NCI-H146 (cell line): ENCODE results near the gene SIRPG.
"Not testable (repeated sequence)": the region's sequence is repeated elsewhere in the genome, so short reads cannot be mapped to it uniquely, and the experiment has no call there.

Experiments used
- DNase-seq: peaks from one replicate; lab custom pipeline; 2025; lab: John Stamatoyannopoulos, UW

SIRPG gene

GRCh38 chr20:1635291-1635979 is 22.1 kb downstream of the SIRPG start:
- DNase-seq, result no peak

GRCh38 chr20:1633535-1633934 is 24.0 kb downstream of the SIRPG start:
- DNase-seq, result no peak

DNA sequence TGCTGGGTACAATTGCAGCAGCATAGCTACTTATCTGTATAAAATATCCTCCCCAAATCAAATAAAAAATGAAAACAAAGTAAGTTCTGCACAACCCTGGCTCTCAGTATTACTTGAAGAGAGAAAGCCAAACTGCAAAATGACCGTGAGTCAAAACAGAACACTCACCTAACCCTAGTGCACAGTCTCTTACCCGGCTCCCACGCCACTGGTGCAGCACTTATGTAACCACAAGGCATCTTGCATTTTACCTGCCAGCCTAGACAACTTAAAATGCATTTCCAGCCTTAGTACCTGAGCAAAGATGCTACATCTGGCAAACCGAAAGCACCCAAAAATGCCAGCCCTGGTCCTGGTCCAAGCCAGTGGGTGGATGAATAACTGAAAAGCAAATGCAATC is 25.4 kb downstream of the SIRPG start:
- DNase-seq, result no peak

DNA sequence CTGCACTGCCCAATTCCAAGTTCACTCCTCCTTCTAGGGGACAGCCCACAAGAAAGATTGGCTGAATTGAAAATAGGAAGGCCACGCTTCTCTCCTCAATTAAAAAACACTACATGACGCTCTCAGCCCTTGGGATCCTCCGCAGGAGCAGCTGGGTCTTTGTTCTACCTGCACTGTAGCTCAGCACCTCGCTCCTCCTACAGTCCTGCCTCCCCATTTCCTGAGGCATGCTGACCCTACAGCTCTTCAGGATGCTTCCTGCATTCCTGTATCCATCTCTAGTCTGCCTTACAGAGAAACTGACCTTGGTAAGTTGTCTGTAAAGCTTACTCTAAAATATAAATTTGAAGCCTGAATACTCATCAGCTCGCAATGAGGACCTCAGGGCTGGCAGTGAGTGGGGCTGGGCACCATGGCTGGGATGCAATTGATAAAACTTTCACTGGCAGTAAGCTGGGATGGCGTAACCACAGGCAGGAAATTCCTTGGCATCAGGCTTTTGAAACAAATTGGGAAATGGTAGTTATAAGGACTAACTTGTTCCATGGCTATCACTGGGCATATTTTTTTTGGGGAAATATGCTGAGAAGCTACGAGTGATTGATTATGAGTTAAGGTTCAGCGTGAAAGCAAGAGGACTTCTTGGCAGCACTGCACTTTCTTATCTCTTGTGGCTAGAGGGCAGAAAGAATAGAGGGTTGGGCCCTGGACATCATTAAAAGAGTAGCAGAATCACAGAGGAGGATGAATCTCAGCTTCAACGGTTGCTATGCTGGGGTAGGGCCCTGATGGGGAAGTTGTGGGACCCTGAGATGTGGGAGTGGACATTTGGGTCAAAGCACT is 26.0 kb downstream of the SIRPG start:
- DNase-seq, result no peak

GRCh38 chr20:1630186-1630585 is 27.4 kb downstream of the SIRPG start:
- no peak for DNase-seq

DNA sequence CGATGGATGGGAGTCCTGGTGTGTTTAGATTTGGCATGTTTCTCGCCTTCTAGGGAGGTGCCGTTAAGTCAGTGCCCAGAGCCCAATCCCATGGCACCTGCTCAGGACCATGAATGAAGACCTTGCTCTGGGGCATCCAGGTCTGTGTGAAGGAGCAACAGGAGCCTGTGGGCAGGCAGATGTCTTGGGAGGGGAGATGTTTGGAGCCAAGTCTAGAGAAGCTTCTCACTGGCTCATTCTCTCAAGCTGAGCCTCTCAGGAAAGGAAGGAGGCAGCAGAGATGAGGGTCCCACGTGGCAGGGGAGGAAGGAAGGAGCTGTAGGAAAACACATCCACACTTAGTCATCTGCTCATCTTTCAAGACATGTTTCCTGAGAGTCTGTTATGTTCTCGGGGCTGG is 28.3 kb downstream of the SIRPG start:
- no peak for DNase-seq

- DNase-seq, result no peak
Observed at GRCh38 chr20:1628621-1629020, 29.0 kb downstream of the SIRPG start.

DNA sequence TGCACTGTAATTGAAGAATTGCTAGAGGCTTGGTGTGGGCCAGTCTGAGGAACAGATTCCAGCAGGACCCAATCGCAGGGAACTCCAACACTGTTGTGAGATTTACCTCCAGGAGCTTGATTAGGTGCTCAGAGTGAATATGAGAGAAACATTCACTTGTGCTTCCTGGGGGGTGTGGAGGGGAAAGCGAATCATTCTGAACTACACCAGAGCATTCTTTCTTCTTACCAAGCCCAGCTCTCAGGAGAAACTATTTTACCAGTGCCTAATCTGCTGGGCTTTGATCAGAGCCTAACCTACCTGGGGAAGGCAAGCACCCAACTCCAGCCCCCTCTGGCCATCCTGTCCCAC is 30.4 kb downstream of the SIRPG start:
- no peak for DNase-seq

DNA sequence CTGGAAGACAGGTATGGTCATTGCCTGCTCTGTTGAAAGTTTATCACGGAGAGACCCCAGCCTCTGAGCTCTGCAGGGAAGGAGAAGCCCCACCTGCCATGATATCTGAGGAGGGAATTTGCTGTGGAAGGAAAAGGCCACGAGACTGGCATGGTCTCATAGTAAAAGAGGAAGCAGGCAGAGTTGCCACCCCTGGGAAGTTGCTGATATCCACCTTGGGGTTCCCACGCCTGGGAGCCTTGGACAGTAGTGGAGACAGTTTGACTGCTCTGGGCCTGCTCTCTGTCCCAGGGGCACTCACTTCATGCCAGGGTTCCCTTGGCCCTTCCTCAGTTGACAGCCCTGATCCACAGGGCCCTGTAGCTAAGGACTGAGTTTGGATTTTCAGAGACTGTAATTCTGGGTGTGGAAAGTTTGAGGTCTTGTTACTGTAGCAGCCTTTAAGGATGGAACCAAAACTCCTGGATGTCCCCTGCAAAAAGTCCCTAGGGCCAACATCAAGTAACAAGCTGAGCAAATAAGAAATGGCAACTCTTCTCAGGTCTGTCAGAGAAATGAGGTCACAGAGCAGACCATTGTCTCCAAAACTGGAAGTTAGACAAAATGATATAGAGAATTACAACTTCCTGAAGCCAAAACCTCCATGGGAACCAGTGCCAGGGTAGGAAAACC is 30.9 kb downstream of the SIRPG start:
- DNase-seq, result no peak

DNA sequence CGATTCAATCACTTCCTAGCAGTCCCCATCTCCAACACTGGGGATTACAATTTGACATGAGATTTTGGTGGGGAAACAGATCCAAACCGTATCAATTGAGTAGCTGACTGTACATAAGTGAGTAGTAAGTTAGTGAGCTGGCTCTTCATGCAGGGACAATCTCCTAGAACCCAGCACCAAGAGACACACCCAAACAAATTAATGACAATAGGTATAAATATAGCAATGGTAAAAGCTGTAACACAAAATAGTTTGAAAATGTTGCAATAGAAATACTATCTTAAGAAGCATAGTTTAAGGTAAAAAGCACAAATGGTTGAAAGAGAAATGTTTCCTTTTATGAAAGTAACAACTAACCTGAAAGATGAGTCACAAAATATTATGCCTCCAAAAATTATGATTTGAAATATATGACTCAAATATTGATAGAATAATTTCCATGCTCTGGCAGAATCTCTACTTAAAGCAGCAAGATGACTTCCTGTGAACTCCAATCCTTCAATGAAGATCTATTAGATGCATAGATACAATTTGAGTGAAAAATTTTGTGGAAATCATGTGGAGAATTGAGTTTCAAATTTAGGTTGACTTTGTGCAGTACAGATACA is 32.4 kb downstream of the SIRPG start:
- DNase-seq, result no peak

- no peak for DNase-seq
Observed at GRCh38 chr20:1623501-1624205, 33.9 kb downstream of the SIRPG start.

DNA sequence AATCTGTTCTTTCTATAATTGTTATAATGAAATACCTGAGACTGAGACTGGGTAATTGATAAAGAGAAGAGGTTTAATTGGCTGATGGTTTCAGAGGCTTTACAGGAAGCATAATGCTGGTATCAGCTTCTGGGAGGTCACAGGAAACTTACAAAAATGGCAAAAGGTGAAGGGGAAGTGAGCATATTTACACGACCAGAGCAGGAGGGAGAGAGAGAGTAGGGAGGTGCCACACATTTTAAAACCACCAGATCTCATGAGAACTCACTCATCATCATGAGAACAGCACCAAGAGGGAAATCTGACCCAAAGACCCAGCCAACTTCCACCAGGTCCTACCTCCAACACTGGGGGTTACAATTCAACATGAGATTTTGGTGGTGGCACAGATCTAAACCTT is 35.1 kb downstream of the SIRPG start:
- DNase-seq, result no peak

DNA sequence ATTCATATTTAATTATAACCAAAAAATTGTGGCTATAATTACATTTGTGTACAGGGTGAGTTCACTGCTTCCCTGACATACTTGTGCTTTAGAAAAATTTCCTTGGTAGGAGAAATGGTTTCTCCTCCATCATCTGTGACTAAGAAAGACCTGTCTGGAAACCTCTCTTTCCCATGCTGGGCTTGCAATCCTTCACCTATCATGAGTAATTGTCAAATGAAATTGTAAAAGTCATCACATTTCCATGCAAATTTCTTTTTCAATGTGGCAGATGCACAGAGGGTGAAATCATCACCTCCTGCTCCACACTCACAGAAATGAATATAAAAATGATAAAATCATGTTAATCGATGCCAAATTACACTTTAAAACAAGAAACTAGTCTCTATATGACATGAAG is 36.3 kb downstream of the SIRPG start:
- DNase-seq, result no peak

GRCh38 chr20:1619861-1620444 is 37.6 kb downstream of the SIRPG start, which contains the start of gene SIRPB1:
Gene SIRPB1, minus strand, starts transcription at chr20:1620009. Its CDS starts 65 bp downstream, at chr20:1619944.
- no peak for DNase-seq

DNA sequence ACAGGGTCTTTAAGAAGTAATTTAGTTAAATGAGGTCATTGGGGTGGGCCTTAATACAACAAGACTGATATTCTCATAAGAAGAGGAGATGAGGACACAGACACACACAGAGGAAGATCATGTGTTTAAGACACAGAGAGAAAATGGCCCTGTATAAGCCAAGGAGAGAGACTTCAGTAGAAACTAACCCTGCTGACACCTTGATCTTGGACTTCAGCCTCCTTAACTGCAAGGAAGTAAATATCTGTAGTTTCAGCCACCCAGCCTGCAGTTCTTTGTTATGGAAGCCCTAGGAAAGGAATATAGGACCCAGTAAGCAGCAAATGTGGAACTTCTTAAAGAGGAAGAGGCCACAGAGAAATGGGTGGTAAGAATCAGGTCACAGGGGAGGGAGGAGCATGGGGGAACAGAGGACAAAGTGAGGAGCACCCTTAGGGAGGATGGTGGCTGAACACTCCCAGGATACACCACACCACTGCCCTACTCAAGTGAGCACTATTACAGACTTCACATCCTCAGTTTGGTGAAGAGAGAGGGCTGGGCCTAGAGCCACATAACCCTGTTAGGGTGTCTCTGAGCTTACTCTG is 38.5 kb downstream of the SIRPG start:
- no peak for DNase-seq

DNA sequence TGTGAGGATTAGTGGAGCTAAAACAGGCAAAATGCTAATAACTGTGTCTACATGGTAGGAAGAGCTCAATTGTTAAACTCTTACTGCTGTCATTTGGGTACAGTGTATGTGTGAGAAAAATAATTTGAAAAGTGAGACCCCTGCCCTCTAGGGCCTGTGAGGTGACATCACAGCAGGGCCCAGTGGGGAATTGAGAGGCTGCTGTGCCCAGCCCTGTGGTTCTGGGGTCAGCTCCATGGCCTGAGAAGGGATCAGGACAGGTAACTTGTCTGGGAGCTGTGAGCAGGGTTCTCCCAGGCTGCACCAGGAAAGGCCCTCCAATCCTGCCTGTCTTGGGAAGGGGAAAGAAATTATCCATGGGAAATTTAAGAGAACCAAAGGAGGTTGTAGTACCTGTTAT is 39.1 kb downstream of the SIRPG start:
- DNase-seq, result no peak

- no peak for DNase-seq
Observed at GRCh38 chr20:1616858-1617434, 40.6 kb downstream of the SIRPG start.

GRCh38 chr20:1610404-1610803 is 47.2 kb downstream of the SIRPG start:
- DNase-seq, result not testable (repeated sequence)

DNA sequence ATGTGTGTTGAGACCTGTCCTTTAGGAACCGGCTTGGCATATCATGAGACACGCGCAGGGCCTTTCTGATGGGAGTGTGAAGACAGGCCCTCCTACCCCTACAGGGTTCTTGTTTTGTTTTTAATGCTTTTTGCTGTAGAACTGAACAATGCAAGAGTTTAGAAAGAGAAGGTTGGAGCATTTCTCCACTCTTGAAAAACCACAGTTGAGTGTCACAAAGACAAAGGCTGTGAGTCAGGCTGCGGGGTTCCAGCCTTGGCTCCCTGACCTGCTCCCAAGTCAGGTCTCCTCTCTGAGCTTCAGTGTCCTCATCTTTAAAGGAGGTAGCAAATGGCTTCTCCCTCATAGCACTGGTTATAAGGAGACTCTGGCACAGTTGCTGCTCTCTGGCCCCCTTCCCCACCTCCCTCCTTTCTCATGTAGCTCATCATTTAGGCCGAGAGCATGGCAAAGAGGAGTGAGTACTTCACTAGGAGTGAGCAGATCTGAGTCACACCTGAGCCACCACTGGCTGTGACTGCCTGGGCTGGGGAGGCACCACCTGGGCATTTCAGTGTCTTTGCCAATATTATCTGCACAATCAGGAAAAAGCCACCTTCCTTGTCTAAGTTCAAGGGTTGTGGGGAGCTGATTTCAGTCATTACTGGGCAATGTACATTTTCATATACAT is 48.8 kb downstream of the SIRPG start:
- DNase-seq, result not testable (repeated sequence)

DNA sequence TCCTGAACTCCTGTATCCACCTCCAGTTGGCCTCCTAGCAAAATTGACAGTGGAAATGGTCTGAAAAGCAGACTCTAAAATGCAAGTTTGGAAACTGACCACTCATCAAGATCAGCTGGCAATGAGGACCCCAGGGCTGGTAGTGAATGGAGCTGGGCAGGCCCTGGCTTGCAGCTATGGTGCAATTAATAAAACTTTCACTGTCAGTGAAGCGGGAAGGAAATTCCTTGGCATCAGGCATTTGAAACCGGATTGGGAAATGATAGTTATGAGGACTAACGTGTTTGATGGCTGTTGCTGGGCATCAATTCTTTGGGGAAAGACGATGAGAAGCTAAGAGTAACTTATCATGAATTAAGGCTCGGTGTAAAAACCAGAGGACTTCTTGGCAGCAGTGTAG is 56.8 kb downstream of the SIRPG start:
- no peak for DNase-seq
